Measurements from ENCODE around the gene PEPD.

PEPD gene

DNA sequence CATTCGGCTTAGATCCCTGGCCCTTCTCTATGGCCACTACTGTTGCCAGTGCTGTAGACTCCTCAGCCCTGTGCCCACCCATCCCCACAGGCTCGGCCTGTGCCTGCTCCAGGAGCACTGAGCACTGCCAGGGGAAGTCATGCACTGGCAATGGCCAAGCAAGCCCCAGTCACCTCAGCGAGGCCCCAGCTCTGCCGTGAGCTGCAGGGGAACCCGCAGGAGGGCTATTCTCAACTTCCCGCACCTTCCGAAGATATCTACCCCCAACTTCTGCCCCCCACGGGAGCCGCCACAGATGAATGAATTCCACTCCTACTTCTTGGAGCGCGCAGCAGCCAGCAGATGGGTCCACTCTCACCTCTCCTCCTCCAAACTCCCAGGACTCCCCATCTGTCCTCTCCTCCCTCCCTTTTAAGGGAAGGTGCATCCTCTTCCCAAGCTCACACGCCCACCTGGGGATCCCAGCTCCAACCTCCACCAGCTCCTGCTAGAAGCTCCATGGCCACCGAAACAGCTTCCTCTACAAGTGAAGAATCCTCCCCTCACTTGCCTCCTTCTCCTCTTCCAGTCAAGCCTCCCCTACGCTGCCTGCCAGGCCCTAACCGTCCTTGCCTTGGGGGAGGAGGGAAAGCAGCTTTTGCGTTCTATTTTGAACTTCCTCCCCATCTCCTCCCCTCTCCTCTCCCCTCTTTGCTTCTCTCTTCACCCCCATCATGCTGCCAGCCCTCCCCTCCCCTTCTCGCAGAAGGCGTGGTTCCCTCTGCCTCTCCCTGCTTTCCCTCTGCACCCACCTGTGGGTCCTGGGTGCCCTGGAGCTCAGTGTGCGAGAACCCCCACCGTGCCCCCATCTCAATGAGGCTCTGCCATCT is 52.2 kb downstream of the PEPD start:
- Histone ChIP-seq H3K27me3 (ENCODE audit: insufficient read depth, low read length) (no peaks in the 10 kb centered on the region), H3K4me1 (ENCODE audit: insufficient read depth, low read length) (peaks cover 13% of the 10 kb centered on the region), H2AFZ (ENCODE audit: low read depth, low read length) (no peak overlapping the region), H3K36me3 (ENCODE audit: insufficient read depth, low read length) (no peaks in the 10 kb centered on the region), H3K9me3 (ENCODE audit: low read length) (no peaks in the 10 kb centered on the region), H3K4me3 (ENCODE audit: low read length) (no peak overlapping the region)

DNA sequence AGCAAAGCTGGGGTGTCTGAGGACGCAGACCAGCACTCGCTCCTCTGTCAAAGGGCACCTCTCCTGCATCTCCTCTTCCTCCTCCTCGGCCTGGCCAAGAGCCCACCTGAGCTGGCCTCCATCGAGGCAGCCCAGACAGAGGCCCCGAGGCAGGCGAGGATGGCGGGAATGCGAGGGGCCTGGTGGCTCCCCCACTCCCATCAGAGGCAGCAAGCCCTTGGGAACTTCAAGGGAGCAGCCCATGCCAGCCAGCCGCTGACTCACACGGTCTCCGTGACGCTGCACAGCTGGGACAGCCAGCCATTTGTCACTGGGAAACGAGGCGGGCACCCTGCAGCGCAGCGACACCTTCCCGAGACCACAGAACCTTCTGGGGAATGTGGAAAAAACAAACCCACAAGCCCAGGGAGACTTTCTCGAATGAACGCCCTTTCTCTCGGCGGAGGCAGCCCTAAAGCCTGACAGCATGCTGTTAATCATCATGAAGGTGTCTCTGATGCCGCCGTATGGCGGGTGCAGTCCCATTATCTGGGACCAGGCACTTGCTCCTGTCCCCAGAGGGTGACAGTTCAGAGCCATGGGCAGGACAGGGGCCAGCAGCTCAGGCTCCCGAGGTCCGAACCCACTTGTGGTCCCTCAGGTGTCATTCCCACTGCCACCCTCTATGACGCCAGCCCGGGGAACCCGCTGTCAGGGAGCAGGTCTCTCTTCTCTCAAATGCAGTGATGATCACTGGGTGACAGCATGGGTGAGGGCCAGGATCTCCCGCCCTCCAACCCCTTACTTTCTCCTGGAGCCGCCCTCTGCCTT is 53.0 kb downstream of the PEPD start:
- Histone ChIP-seq H2AFZ (ENCODE audit: low read depth, low read length) (no peak overlapping the region), H3K4me3 (ENCODE audit: low read length) (no peak overlapping the region), H3K27me3 (ENCODE audit: insufficient read depth, low read length) (no peaks in the 10 kb centered on the region), H3K4me1 (ENCODE audit: insufficient read depth, low read length) (peaks cover 7% of the 10 kb centered on the region), H3K9me3 (ENCODE audit: low read length) (no peaks in the 10 kb centered on the region), H3K36me3 (ENCODE audit: insufficient read depth, low read length) (no peaks in the 10 kb centered on the region)

DNA sequence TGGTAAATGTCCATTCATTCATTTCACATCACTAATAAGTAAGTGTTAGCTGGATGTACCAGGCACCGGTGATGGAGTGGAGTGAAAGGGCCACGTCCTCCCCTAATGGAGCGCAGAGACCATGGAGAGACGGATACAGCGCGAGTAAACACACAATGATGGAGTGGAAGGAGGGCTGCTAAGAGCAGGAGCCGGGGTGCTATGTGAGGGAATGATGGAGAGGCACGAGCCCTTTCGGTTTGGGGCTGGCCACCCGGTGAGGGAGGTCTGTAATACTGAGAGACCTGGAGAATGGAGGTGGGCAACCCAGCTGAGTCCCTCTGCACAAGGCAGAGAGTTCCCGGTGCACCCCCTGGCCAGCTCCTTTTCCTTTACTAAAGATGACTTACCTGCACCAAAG is 53.7 kb downstream of the PEPD start:
- Histone ChIP-seq H3K4me3 (ENCODE audit: low read length) (no peak overlapping the region), H3K27me3 (ENCODE audit: insufficient read depth, low read length) (no peaks in the 10 kb centered on the region), H3K36me3 (ENCODE audit: insufficient read depth, low read length) (no peaks in the 10 kb centered on the region), H3K4me1 (ENCODE audit: insufficient read depth, low read length) (peaks cover under 1% of the 10 kb centered on the region), H2AFZ (ENCODE audit: low read depth, low read length) (no peak overlapping the region), H3K9me3 (ENCODE audit: low read length) (no peaks in the 10 kb centered on the region)

DNA sequence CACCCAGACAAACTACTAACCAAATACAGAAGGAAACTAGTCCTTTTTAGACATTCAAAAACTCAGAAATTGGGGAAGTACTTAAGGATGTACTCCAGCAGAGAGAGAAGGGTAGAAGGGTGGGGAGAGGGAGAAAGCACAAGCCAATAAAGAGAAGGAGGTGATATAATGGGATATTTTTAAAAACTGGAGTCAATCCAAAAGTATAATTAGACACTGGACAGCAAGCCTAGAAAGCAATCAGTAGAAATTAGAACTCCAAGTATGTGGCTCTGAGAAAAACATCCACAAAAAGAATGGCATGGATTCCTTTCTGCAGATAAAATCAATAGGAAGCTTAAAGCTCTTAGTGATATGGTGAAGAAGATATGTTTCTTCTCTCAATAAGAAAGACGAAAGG is 55.8 kb downstream of the PEPD start:
- Histone ChIP-seq H3K4me3 (ENCODE audit: low read length) (no peak overlapping the region), H3K36me3 (ENCODE audit: insufficient read depth, low read length) (no peaks in the 10 kb centered on the region), H3K9me3 (ENCODE audit: low read length) (no peaks in the 10 kb centered on the region), H3K4me1 (ENCODE audit: insufficient read depth, low read length) (no peaks in the 10 kb centered on the region), H3K27me3 (ENCODE audit: insufficient read depth, low read length) (no peaks in the 10 kb centered on the region), H2AFZ (ENCODE audit: low read depth, low read length) (no peak overlapping the region)

DNA sequence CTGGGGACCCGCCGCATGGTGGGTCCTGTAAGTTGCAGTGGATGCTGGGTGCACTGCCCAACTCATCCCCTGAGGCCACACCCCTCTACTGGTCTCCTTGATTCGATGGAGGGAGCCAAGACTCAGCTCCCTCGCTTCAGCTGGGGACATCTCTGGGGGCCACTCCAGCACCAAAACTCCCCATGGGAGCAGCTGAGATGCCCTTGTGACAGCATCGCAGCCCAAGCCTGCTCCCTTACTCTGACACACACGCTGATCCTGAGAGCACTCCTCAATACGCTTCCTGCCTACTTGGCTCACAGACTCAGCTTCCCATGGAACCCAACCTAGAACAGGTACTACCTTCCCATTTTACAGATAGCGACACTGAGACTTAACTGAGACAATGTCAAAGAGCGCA is 56.2 kb downstream of the PEPD start:
- Histone ChIP-seq H3K27me3 (ENCODE audit: insufficient read depth, low read length) (no peaks in the 10 kb centered on the region), H2AFZ (ENCODE audit: low read depth, low read length) (no peak overlapping the region), H3K36me3 (ENCODE audit: insufficient read depth, low read length) (no peaks in the 10 kb centered on the region), H3K4me1 (ENCODE audit: insufficient read depth, low read length) (no peaks in the 10 kb centered on the region), H3K9me3 (ENCODE audit: low read length) (no peaks in the 10 kb centered on the region), H3K4me3 (ENCODE audit: low read length) (no peak overlapping the region)

DNA sequence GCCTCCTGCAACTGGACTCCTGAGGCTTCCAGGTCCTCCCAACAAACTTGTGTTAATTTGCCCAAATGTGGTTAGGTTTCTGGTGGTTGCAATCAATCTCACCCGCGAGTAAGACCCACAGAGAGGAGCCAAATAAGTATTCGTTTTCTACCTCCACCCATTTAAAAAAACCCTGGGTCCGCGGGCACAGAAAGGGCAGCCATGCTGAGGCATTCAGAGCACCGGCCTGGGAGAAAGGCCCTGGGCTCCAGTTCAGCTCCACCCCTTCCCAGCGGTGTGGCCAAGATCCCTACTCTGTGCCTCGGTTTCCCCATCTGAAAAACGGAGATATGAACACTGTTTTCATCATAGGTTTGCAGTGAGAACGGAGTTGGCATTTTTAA is 56.9 kb downstream of the PEPD start:
- Histone ChIP-seq H3K4me1 (ENCODE audit: insufficient read depth, low read length) (no peaks in the 10 kb centered on the region), H2AFZ (ENCODE audit: low read depth, low read length) (no peak overlapping the region), H3K9me3 (ENCODE audit: low read length) (no peaks in the 10 kb centered on the region), H3K27me3 (ENCODE audit: insufficient read depth, low read length) (no peaks in the 10 kb centered on the region), H3K36me3 (ENCODE audit: insufficient read depth, low read length) (no peaks in the 10 kb centered on the region), H3K4me3 (ENCODE audit: low read length) (no peak overlapping the region)

DNA sequence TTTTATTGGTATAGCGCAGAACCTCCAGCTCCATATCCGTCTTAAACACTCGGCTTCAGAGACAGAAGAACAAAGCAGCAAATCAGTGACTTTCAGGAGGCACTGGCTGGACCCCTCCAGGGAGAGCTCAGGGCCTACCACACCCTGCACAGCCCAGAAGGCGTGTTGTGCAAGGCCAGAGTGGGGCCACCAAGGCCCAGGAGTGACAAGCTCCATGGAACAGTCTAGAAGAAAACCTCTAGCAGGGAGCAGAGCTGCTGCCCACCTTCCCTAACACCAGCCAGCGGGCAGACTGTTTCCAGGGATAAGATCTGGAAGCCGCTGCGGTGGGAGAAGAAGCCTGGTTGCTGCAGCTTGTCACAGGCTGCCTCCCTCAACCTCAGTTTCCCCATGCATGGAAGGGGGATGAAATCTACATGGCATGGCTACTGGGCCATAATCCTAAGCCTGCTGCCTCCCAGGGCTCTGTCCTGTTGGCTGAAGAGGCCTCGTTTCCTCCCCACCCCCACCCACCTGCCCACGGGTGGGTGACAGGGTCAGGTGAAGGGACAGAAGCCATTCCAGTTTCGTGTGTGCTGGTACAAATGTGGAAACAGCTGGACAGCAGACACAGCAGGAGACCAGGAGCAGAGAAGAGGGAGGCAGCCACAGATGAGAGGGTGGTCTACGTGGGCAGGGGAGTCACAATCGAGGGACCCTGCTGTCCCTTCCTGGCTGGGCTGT is 57.4 kb downstream of the PEPD start:
- H3K9me3 ChIP-seq (ENCODE audit: low read length), result no peaks in the 10 kb centered on the region
- no peaks in the 10 kb centered on the region for H3K4me1 ChIP-seq (ENCODE audit: insufficient read depth, low read length)
- H3K27me3 ChIP-seq (ENCODE audit: insufficient read depth, low read length), result no peaks in the 10 kb centered on the region
- H3K36me3 ChIP-seq (ENCODE audit: insufficient read depth, low read length), result no peaks in the 10 kb centered on the region
- H2AFZ ChIP-seq (ENCODE audit: low read depth, low read length), result no peak overlapping the region
- no peak overlapping the region for H3K4me3 ChIP-seq (ENCODE audit: low read length)

DNA sequence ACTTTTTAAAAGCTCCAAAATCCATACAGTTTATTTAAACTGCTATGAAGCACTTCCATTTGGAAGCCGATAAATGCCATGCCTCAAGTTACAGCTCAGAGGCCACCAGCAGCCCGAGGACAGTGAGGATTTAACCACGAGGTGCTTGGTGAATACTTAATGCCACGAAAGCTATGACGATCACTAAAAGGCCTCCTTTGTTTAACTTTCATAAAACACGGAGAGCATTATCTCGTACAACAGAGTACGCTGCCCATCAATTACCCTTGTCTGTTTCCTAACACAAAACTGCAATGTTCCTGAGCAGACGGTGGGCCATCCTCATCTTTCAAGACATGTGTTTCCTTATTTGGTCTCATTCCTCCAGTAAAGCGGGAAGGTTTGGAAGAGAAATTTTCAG is 58.4 kb downstream of the PEPD start:
- Histone ChIP-seq H3K4me1 (ENCODE audit: insufficient read depth, low read length) (no peaks in the 10 kb centered on the region), H3K36me3 (ENCODE audit: insufficient read depth, low read length) (no peaks in the 10 kb centered on the region), H3K4me3 (ENCODE audit: low read length) (no peak overlapping the region), H2AFZ (ENCODE audit: low read depth, low read length) (no peak overlapping the region), H3K9me3 (ENCODE audit: low read length) (no peaks in the 10 kb centered on the region), H3K27me3 (ENCODE audit: insufficient read depth, low read length) (no peaks in the 10 kb centered on the region)

DNA sequence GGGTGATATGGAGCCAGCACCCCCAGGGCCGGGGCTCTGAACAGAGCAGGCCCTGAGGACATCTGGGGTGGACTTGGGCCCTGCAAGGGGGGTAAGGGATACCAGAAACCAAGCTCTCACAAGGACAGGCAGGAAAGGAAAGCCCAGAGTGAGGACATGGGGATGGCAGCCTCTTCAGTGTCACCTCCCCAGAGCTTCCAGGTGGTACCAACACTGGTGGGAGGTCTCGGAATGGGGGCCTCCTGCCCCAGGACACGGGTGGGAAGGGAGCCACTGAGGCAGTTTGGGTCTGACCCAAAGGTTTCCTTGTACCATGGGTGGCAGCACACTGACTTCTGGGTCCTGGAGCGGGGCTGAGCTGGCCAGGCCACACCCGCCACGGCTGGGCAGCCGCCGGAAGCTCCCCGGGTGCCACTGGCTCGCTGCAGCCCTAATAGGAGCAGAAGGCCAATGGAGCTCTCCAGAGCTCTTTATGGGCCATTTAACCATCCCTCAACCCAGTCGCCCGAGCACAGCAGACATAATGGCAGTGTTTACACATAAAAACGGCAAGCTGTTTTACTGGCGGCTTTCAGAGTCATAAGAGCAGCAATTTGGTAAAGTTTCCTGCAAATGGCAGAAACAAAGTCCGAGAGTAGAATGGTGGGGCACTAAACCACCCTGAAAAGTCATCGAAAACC is 59.3 kb downstream of the PEPD start:
- Histone ChIP-seq H3K27me3 (ENCODE audit: insufficient read depth, low read length) (no peaks in the 10 kb centered on the region), H2AFZ (ENCODE audit: low read depth, low read length) (no peak overlapping the region), H3K4me3 (ENCODE audit: low read length) (no peak overlapping the region), H3K9me3 (ENCODE audit: low read length) (no peaks in the 10 kb centered on the region), H3K4me1 (ENCODE audit: insufficient read depth, low read length) (no peaks in the 10 kb centered on the region), H3K36me3 (ENCODE audit: insufficient read depth, low read length) (no peaks in the 10 kb centered on the region)

DNA sequence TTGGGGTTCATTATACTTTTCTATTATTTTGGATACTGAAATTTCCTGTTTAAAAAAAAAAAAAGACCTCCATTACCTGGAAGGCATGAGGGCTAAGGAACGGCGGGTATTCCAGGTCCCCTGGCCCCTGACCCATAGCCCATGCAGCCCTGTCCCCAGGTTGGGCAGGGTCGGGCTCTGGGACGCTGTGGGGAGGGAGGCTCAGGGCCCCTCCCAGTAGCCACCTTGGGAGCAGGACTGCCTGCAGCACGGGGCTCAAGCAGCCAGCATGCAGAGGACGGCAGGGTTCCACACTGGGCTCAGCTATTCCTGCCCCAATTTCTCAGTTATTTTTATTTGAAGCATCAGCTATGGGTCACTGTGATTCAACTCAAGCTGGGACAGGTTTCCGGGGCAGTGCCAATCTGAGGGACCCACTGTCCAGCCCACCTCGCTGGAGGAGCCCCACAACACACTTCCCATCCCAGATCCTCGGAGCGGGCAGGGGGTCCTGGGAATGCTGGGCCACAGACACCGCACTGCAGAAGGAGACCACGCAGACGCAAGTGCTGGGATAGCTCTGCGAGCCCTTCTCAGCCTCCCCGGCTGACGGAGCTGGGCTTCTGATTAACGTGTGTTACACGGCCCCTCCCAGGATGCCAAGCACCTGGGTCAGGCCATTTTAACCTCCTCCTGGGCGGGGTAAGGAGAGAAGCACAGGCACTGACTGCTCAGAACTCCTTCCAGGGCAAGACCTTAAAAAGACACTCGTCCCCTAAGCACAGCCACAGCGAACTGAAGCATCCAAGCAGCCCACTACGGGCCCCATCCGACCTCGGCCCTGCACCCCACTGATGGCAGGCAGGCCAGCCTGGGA is 60.1 kb downstream of the PEPD start:
- no peaks in the 10 kb centered on the region for H3K9me3 ChIP-seq (ENCODE audit: low read length)
- H2AFZ ChIP-seq (ENCODE audit: low read depth, low read length), result no peak overlapping the region
- H3K27me3 ChIP-seq (ENCODE audit: insufficient read depth, low read length), result no peaks in the 10 kb centered on the region
- H3K4me1 ChIP-seq (ENCODE audit: insufficient read depth, low read length), result no peaks in the 10 kb centered on the region
- no peaks in the 10 kb centered on the region for H3K36me3 ChIP-seq (ENCODE audit: insufficient read depth, low read length)
- no peak overlapping the region for H3K4me3 ChIP-seq (ENCODE audit: low read length)

DNA sequence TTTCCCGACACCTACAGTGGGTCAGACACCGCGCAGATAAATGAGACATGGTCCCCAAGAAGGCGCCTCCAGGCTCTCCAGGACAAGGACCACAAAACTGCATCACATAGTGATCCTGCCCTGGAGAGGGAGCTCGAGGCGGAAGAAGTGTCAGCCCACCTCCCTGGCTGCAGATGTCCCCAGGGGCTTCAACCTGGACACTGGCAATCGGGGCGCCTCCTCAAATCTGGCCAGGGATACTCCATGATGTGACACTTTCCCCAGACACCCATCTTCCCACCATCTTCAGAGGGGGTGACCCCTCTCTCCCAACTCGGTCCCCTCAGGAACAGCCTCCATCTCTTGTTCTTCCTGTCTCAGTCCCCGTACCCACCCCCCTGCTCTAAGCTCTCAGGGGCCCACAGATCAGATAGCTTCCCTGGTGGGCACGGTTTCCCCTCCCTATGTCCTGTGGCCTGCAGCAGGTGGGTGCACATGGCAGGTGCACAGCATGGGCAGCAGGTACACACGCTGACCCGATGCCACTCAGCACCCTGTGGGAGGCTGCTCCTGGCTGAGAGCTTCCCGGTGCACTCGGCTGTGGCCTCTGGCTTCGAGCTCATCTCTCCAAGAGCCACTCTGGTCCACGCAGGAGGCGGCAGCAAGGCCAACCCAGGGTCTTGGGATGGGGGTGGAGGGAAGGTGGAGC is 61.2 kb downstream of the PEPD start:
- no peaks in the 10 kb centered on the region for H3K27me3 ChIP-seq (ENCODE audit: insufficient read depth, low read length)
- H3K4me3 ChIP-seq (ENCODE audit: low read length), result no peak overlapping the region
- no peaks in the 10 kb centered on the region for H3K36me3 ChIP-seq (ENCODE audit: insufficient read depth, low read length)

More for the DNA sequence above, 61.2 kb downstream of the PEPD start:
- H3K4me1 ChIP-seq (ENCODE audit: insufficient read depth, low read length), result no peaks in the 10 kb centered on the region
- no peaks in the 10 kb centered on the region for H3K9me3 ChIP-seq (ENCODE audit: low read length)
- no peak overlapping the region for H2AFZ ChIP-seq (ENCODE audit: low read depth, low read length)

All from neuron (in vitro differentiated cells).